Mesenchymal stem cell (in vitro differentiated cells and primary cell): ENCODE measurements around the gene SNN.

Experiments used
- DNase-seq: peaks from one replicate; pipeline ENCODE4 v3.0.0-alpha.2; 2013
- H2AFZ ChIP-seq: one replicate; pipeline ENCODE4 v1.6.1; 2013; ENCODE audit warnings: low read depth, mild to moderate bottlenecking, control low read depth, inconsistent platforms, low read length, moderate library complexity
- H2AK5ac ChIP-seq: 2 replicates; pipeline ENCODE4 v1.6.1; 2013; ENCODE audit warnings: low read length, moderate library complexity, mild to moderate bottlenecking, inconsistent platforms; ENCODE audit not compliant: severe bottlenecking
- H2BK120ac ChIP-seq: one replicate; pipeline ENCODE4 v1.6.1; 2013; ENCODE audit warnings: low read depth, mild to moderate bottlenecking, inconsistent platforms, low read length, moderate library complexity
- H2BK12ac ChIP-seq, 2 experiments: one replicate each; pipeline ENCODE4 v1.6.1; 2013; ENCODE audit warnings: inconsistent platforms in 2 of 2, low read length in 2 of 2, mild to moderate bottlenecking in 2 of 2, moderate library complexity in 2 of 2, control low read depth in 1 of 2
- H2BK15ac ChIP-seq: one replicate; pipeline ENCODE4 v1.6.1; 2013; ENCODE audit warnings: mild to moderate bottlenecking, low read depth, inconsistent platforms; ENCODE audit not compliant: poor library complexity, severe bottlenecking
- H2BK5ac ChIP-seq: 2 replicates; pipeline ENCODE4 v1.6.1; 2013; ENCODE audit warnings: low read depth, mild to moderate bottlenecking, low read length, control low read depth, inconsistent platforms; ENCODE audit not compliant: poor library complexity, severe bottlenecking
- H3K14ac ChIP-seq, 2 experiments: one replicate each; pipeline ENCODE4 v1.6.1; 2013; ENCODE audit warnings: inconsistent platforms in 2 of 2, low read length in 2 of 2, control low read depth in 1 of 2, mild to moderate bottlenecking in 1 of 2, moderate library complexity in 1 of 2
- H3K18ac ChIP-seq, 2 experiments: one replicate each; pipeline ENCODE4 v1.6.1; 2013; ENCODE audit warnings: inconsistent platforms in 2 of 2, low read length in 2 of 2, control low read depth in 1 of 2, low read depth in 1 of 2, mild to moderate bottlenecking in 1 of 2
- H3K23ac ChIP-seq, 2 experiments: one replicate each; pipeline ENCODE4 v1.6.1; 2013; ENCODE audit warnings: inconsistent platforms in 2 of 2, low read length in 2 of 2, mild to moderate bottlenecking in 2 of 2, moderate library complexity in 2 of 2, control low read depth in 1 of 2
- H3K27ac ChIP-seq: 2 replicates; pipeline ENCODE4 v1.5.1; 2013; ENCODE audit warnings: mild to moderate bottlenecking, moderate library complexity, low read length, control low read depth, inconsistent platforms; ENCODE audit not compliant: poor library complexity, severe bottlenecking
- H3K27me3 ChIP-seq, 2 experiments: 2 replicates each; pipeline versions ENCODE4 v1.6.1 to v1.7.0; 2013; ENCODE audit warnings: low read length in 2 of 2, mild to moderate bottlenecking in 2 of 2, moderate library complexity in 2 of 2, control low read depth in 1 of 2, inconsistent platforms in 1 of 2; ENCODE audit not compliant: control insufficient read depth in 1 of 2, insufficient read depth in 1 of 2
- H3K36me3 ChIP-seq, 2 experiments: 2 replicates each; pipeline versions ENCODE4 v1.6.1 to v1.7.0; 2013; ENCODE audit warnings: low read length in 2 of 2, control low read depth in 1 of 2, inconsistent platforms in 1 of 2, low read depth in 1 of 2, mild to moderate bottlenecking in 1 of 2; ENCODE audit not compliant: insufficient read depth in 2 of 2, control insufficient read depth in 1 of 2
- H3K4ac ChIP-seq, 2 experiments: one replicate each; pipeline ENCODE4 v1.6.1; 2013; ENCODE audit warnings: inconsistent platforms in 2 of 2, low read length in 2 of 2, mild to moderate bottlenecking in 2 of 2, moderate library complexity in 2 of 2, control low read depth in 1 of 2, low read depth in 1 of 2
- H3K4me1 ChIP-seq: 2 replicates; pipeline ENCODE4 v1.6.1; 2013; ENCODE audit warnings: low read depth, low read length, control low read depth; ENCODE audit not compliant: control insufficient read depth, insufficient read depth
- H3K4me2 ChIP-seq: 2 replicates; pipeline ENCODE4 v1.6.1; 2013; ENCODE audit warnings: low read length, mild to moderate bottlenecking, inconsistent platforms; ENCODE audit not compliant: poor library complexity, severe bottlenecking
- H3K4me3 ChIP-seq, 2 experiments: 2 replicates each; pipeline versions ENCODE4 v1.5.1 to v1.7.0; 2013; ENCODE audit warnings: low read length in 2 of 2, mild to moderate bottlenecking in 2 of 2, control low read depth in 1 of 2, low read depth in 1 of 2; ENCODE audit not compliant: insufficient read depth in 1 of 2
- H3K79me1 ChIP-seq: replicated peaks from 2 replicates; pipeline ENCODE4 v1.6.1; 2013; ENCODE audit warnings: mild to moderate bottlenecking, control low read depth, low read length, inconsistent platforms; ENCODE audit not compliant: poor library complexity, severe bottlenecking
- H3K9ac ChIP-seq: 2 replicates; pipeline ENCODE4 v1.7.0; 2013; ENCODE audit warnings: mild to moderate bottlenecking, low read length, moderate library complexity
- H3K9me3 ChIP-seq: 2 replicates; pipeline ENCODE4 v1.7.0; 2013; ENCODE audit warnings: mild to moderate bottlenecking, low read length; ENCODE audit not compliant: control insufficient read depth
- H4K8ac ChIP-seq: one replicate; pipeline ENCODE4 v1.6.1; 2013; ENCODE audit warnings: inconsistent platforms, mild to moderate bottlenecking, low read length, moderate library complexity
- H4K91ac ChIP-seq: one replicate; pipeline ENCODE4 v1.6.1; 2013; ENCODE audit warnings: mild to moderate bottlenecking, low read length, inconsistent platforms
- WGBS: methylation state at CpG from one replicate; pipeline ENCODE4 v1.1.7; 2013; ENCODE audit warnings: mixed read lengths; 5-methylcytosine and 5-hydroxymethylcytosine counted together

SNN gene

DNA sequence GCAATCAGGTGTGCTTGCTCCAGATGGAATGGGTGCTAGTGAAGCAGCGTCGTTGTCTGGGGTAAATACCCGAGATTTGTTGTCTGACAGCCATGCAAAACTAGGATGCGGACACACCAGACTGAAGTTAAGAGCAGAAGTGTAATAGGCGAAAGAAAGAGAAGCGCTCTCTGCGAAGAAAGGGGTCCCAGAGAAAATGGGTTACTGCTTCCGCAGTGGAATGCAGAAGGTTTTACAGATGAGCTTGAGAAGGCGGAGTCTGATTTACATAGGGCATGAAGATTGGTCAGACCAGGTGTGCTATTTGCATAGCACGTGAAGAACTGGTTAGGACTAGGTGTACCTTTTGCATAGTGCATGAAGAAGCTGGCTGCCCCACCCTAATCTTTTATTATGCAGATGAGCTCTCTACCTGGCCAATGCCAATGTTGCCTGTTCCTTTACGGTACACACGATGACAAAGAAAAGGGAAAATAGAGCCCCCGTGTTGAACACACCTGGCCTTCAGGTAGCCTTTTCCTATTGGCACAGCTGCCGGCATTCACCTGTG is 32.0 kb upstream of the SNN start:
- H2AFZ ChIP-seq, result no peak overlapping the region
- peaks cover 33% of the 10 kb centered on the region for H3K4me1 ChIP-seq
- no peaks in the 10 kb centered on the region for H3K9me3 ChIP-seq
- no peak overlapping the region for H2BK12ac ChIP-seq
- DNase-seq, result no peak
- no peak overlapping the region for H3K23ac ChIP-seq
- H3K4me3 ChIP-seq, result no peak overlapping the region
- no peaks in the 10 kb centered on the region for H3K79me1 ChIP-seq
- H3K9ac ChIP-seq, result no peak overlapping the region
- no peak overlapping the region for H4K8ac ChIP-seq
- no peak overlapping the region for H3K4me2 ChIP-seq
- no peaks in the 10 kb centered on the region for H3K36me3 ChIP-seq
- WGBS, result 37% methylated on average over 14 of the region's 14 CpGs
- peak overlapping the region; percentile 1 for H2AK5ac ChIP-seq
- no peak overlapping the region for H2BK120ac ChIP-seq
- no peak overlapping the region for H2BK15ac ChIP-seq
- H3K27me3 ChIP-seq, result peaks cover 0 to 5% of the 10 kb centered on the region in 2 experiments
- no peak overlapping the region for H3K27ac ChIP-seq
- H3K14ac ChIP-seq, result no peak overlapping the region
- H3K18ac ChIP-seq, result peak overlapping the region in 1 of 2 experiments; percentile 28
- H4K91ac ChIP-seq, result no peak overlapping the region
- H3K4ac ChIP-seq, result no peak overlapping the region
- no peak overlapping the region for H2BK5ac ChIP-seq

DNA sequence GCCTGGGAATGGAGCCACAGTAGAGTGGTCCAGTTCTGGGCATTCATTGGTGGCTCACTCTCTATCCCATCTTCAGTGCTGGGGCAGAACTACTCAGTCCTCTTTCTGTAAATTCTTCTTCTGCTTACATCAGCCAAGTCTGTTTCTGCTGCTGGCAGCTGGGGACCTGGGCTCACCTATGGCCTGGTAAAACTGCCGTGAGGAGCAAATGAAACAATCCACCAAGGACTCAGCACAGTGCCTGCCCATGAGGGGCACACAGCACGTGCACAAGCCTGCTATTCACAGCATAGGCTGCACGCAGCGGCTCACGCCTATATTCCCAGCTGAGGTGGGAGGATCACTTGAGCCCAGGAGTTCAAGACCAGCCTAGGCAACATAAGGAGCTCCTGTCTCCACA is 30.9 kb upstream of the SNN start:
- Histone ChIP-seq H3K23ac (no peak overlapping the region), H3K27me3 (peaks cover 0 to 5% of the 10 kb centered on the region in 2 experiments), H4K8ac (no peak overlapping the region), H2BK5ac (no peak overlapping the region), H2AFZ (no peak overlapping the region), H3K9ac (no peak overlapping the region), H3K9me3 (no peaks in the 10 kb centered on the region), H3K18ac (peak overlapping the region; percentile 34 to 69), H3K4me1 (peaks cover 29% of the 10 kb centered on the region), H3K4me3 (no peak overlapping the region), H2BK15ac (no peak overlapping the region), H3K36me3 (no peaks in the 10 kb centered on the region), H3K27ac (no peak overlapping the region), H3K79me1 (no peaks in the 10 kb centered on the region), H3K14ac (peak overlapping the region in 1 of 2 experiments; percentile 68), H3K4me2 (no peak overlapping the region), H2BK120ac (no peak overlapping the region), H2AK5ac (peak overlapping the region; percentile 45), H3K4ac (no peak overlapping the region), H4K91ac (peak overlapping the region; percentile 76), H2BK12ac (peak overlapping the region; percentile 33 to 46)
- 88% methylated on average over 5 of the region's 5 CpGs for WGBS
- DNase-seq, result no peak

DNA sequence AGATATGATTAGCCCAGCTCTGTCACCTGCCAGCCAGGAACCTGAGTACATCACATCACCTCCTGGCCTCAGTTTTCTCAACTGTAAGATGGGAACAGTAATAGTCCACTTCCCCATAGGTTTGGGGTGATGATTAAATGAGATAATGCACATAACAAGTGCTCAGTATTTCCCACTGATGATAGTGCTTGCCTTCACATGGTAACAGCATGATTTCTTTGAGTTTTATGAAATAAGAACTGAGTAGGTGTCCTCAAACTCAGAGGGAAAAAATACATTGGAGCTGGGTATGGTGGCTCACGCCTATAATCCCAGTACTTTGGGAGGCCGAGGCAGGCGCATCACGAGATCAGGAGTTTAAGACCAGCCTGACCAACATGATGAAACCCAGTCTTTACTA is 30.1 kb upstream of the SNN start:
- no peak overlapping the region for H3K18ac ChIP-seq
- no peak overlapping the region for H2BK120ac ChIP-seq
- H2BK12ac ChIP-seq, result no peak overlapping the region
- H3K27me3 ChIP-seq, result peaks cover 0 to 5% of the 10 kb centered on the region in 2 experiments
- no peaks in the 10 kb centered on the region for H3K36me3 ChIP-seq
- no peaks in the 10 kb centered on the region for H3K9me3 ChIP-seq
- H2BK15ac ChIP-seq, result no peak overlapping the region
- H3K14ac ChIP-seq, result no peak overlapping the region
- no peak overlapping the region for H2BK5ac ChIP-seq
- no peak overlapping the region for H3K4me3 ChIP-seq
- H2AFZ ChIP-seq, result no peak overlapping the region
- H3K4ac ChIP-seq, result no peak overlapping the region
- no peak overlapping the region for H4K8ac ChIP-seq
- H3K4me1 ChIP-seq, result peaks cover 21% of the 10 kb centered on the region
- no peak overlapping the region for H4K91ac ChIP-seq
- no peak overlapping the region for H2AK5ac ChIP-seq
- WGBS, result 100% methylated on average over 4 of the region's 4 CpGs
- no peaks in the 10 kb centered on the region for H3K79me1 ChIP-seq
- H3K4me2 ChIP-seq, result no peak overlapping the region
- DNase-seq, result no peak
- no peak overlapping the region for H3K27ac ChIP-seq
- no peak overlapping the region for H3K23ac ChIP-seq
- no peak overlapping the region for H3K9ac ChIP-seq

GRCh38 chr16:11639008-11639562 is 29.2 kb upstream of the SNN start:
- H3K9ac ChIP-seq, result no peak overlapping the region
- no peak overlapping the region for H3K4me2 ChIP-seq
- no peak overlapping the region for H2BK120ac ChIP-seq
- peaks cover 18% of the 10 kb centered on the region for H3K4me1 ChIP-seq
- H3K23ac ChIP-seq, result no peak overlapping the region
- no peaks in the 10 kb centered on the region for H3K36me3 ChIP-seq
- 32% methylated on average over 3 of the region's 4 CpGs for WGBS
- peaks cover 0 to 5% of the 10 kb centered on the region in 2 experiments for H3K27me3 ChIP-seq
- H2AK5ac ChIP-seq, result no peak overlapping the region
- no peak overlapping the region for H4K8ac ChIP-seq
- H3K27ac ChIP-seq, result no peak overlapping the region
- H3K14ac ChIP-seq, result no peak overlapping the region
- H3K4ac ChIP-seq, result no peak overlapping the region
- no peak overlapping the region for H2BK15ac ChIP-seq
- no peak for DNase-seq
- no peak overlapping the region for H3K18ac ChIP-seq
- no peaks in the 10 kb centered on the region for H3K79me1 ChIP-seq
- no peak overlapping the region for H4K91ac ChIP-seq
- H2AFZ ChIP-seq, result no peak overlapping the region
- H3K9me3 ChIP-seq, result no peaks in the 10 kb centered on the region
- peak overlapping the region in 1 of 2 experiments; percentile 80 for H2BK12ac ChIP-seq
- no peak overlapping the region for H2BK5ac ChIP-seq
- no peak overlapping the region for H3K4me3 ChIP-seq
